ENCODE measurements around the gene SMS. TPM values are rescaled to one million over a fixed set of nuclear protein-coding genes. Genes with fewer than 3 reads are reported as not detected.

SMS gene
- total RNA-seq, 6 donors from 2014 or later: 23.3 to 53.5 (median 50.2) TPM

- 46 to 57% methylated on average over 5 to 7 of the region's 7 CpGs for WGBS, 2 donors
- DNase-seq (no peak), ATAC-seq (ENCODE audit: low FRiP score in 2 of 2) (no peak)
- H3K9me3 ChIP-seq: no peaks in the 10 kb centered on the region
- peaks cover 0 to 20% (median 2%) of the 10 kb centered on the region in 4 donors for H3K4me1 ChIP-seq
- TF ChIP-seq POLR2A (IDR thresholded peaks at IDR 0.05) (no peak), POLR2AphosphoS5 (IDR thresholded peaks at IDR 0.05) (no peak), EP300 (IDR thresholded peaks at IDR 0.05) (no peak), CTCF (IDR thresholded peaks at IDR 0.05) (no peak)
- no peak overlapping the region for H3K4me3 ChIP-seq
- no peaks in the 10 kb centered on the region for H3K27me3 ChIP-seq
- no peak overlapping the region for H3K27ac ChIP-seq
- no peaks in the 10 kb centered on the region for H3K36me3 ChIP-seq
These were observed 20.3 kb downstream of the SMS start for GRCh38 chrX:21960569-21961541.

- no peak overlapping the region for H3K27ac ChIP-seq
- TF ChIP-seq CTCF (IDR thresholded peaks at IDR 0.05) (no peak), POLR2AphosphoS5 (IDR thresholded peaks at IDR 0.05) (no peak), POLR2A (IDR thresholded peaks at IDR 0.05) (no peak), EP300 (IDR thresholded peaks at IDR 0.05) (no peak)
These were observed 21.9 kb downstream of the SMS start for GRCh38 chrX:21962361-21962760.

GRCh38 chrX:21963269-21963668 is 22.8 kb downstream of the SMS start:
- Histone ChIP-seq H3K27ac (peak overlapping the region in 2 of 4 donors; percentile 7 to 18), H3K9me3 (no peaks in the 10 kb centered on the region), H3K27me3 (no peaks in the 10 kb centered on the region), H3K4me3 (no peak overlapping the region), H3K4me1 (peaks cover 0 to 20% (median 2%) of the 10 kb centered on the region in 4 donors), H3K36me3 (peaks cover 0 to 8% (median 0%) of the 10 kb centered on the region in 4 donors)
- no peak for ATAC-seq (ENCODE audit: low FRiP score in 2 of 2)
- 71 to 84% methylated on average over 7 of the region's 7 CpGs for WGBS, 2 donors
- no peak for DNase-seq
- TF ChIP-seq CTCF (IDR thresholded peaks at IDR 0.05): no peak
- no peak for TF ChIP-seq POLR2A (IDR thresholded peaks at IDR 0.05)
- no peak for TF ChIP-seq EP300 (IDR thresholded peaks at IDR 0.05)
- no peak for TF ChIP-seq POLR2AphosphoS5 (IDR thresholded peaks at IDR 0.05)

More at GRCh38 chrX:21962361-21962760, 21.9 kb downstream of the SMS start:
- Histone ChIP-seq H3K4me3 (no peak overlapping the region), H3K9me3 (no peaks in the 10 kb centered on the region), H3K27me3 (no peaks in the 10 kb centered on the region), H3K36me3 (no peaks in the 10 kb centered on the region), H3K4me1 (peaks cover 0 to 20% (median 2%) of the 10 kb centered on the region in 4 donors)
- ATAC-seq (ENCODE audit: low FRiP score in 2 of 2): no peak
- no peak for DNase-seq

- Histone ChIP-seq H3K27ac (peak overlapping the region in 3 of 4 donors; percentile 7 to 55 (median 46)), H3K9me3 (no peaks in the 10 kb centered on the region), H3K4me3 (no peak overlapping the region), H3K4me1 (peaks cover 0 to 20% (median 2%) of the 10 kb centered on the region in 4 donors), H3K27me3 (no peaks in the 10 kb centered on the region), H3K36me3 (peaks cover 0 to 12% (median 0%) of the 10 kb centered on the region in 4 donors)
- TF ChIP-seq CTCF (IDR thresholded peaks at IDR 0.05): no peak
- TF ChIP-seq EP300 (IDR thresholded peaks at IDR 0.05): no peak
- TF ChIP-seq POLR2A (IDR thresholded peaks at IDR 0.05): no peak
- no peak for TF ChIP-seq POLR2AphosphoS5 (IDR thresholded peaks at IDR 0.05)
- 64 to 76% methylated on average over 5 to 8 of the region's 8 CpGs for WGBS, 2 donors
- DNase-seq (peak in 1 of 2 donors; percentile 42), ATAC-seq (ENCODE audit: low FRiP score in 2 of 2) (peak in 1 of 2 donors; percentile 65)
These were observed 23.4 kb downstream of the SMS start for GRCh38 chrX:21963731-21964405.
